ENCODE data around the gene HELB. TPM values are rescaled to one million over a fixed set of nuclear protein-coding genes. Genes with fewer than 3 reads are reported as not detected.

The HELB gene
- total and polyA plus RNA-seq, 10 of the 15 experiments (the other 5 are each of a cell fraction or from before 2014, with no cell fraction given): 0.58 to 10.0 (median 4.4) TPM

GRCh38 chr12:66252771-66253170 is 49.5 kb upstream of the HELB start:
- DNase-seq (ENCODE audit: low read depth, low spot score) (no peak), FAIRE-seq (no peak), ATAC-seq (no peak)
- H3K9ac ChIP-seq (ENCODE audit: control insufficient read depth, insufficient read depth, low read length): no peak overlapping the region
- POLR2A ChIA-PET: no interaction called here
- H4K20me1 ChIP-seq (ENCODE audit: control insufficient read depth, insufficient read depth): no peaks in the 10 kb centered on the region
- H3K4me1 ChIP-seq (ENCODE audit: control insufficient read depth, insufficient read depth, low read length): no peaks in the 10 kb centered on the region
- CTCF ChIA-PET: interaction anchor here (0.8 to 2.0 kb wide), 3 partner anchors 11 to 56 kb away, joined by 3 to 5 read pairs (median 3); no protein-coding TSS in a partner anchor
- H3K9me3 ChIP-seq (replicated peaks; ENCODE audit: control insufficient read depth, insufficient read depth, low read length): no peaks in the 10 kb centered on the region
- H3K27me3 ChIP-seq (replicated peaks in 1 of 2; ENCODE audit: control insufficient read depth in 2 of 2, insufficient read depth in 2 of 2, low read length in 1 of 2): no peaks in the 10 kb centered on the region
- in situ Hi-C loops (cut with MboI) (no loop called here), intact Hi-C loops (cut with micrococcal nuclease; ENCODE audit: unreplicated experiment) (no loop called here)
- no peak overlapping the region for H3K27ac ChIP-seq (ENCODE audit: control insufficient read depth, insufficient read depth)
- no peak overlapping the region for H2AFZ ChIP-seq (ENCODE audit: control insufficient read depth, low read depth, low read length)
- no peaks in the 10 kb centered on the region for H3K36me3 ChIP-seq (ENCODE audit: control insufficient read depth in 2 of 2, insufficient read depth in 2 of 2, low read length in 1 of 2)
- no TSS peak for BruUV-seq (replicated peaks)
- SMC1A ChIA-PET (ENCODE audit: uncharacterized antibody, unreplicated experiment): no interaction called here
- RAD21 ChIA-PET (ENCODE audit: unreplicated experiment): no interaction called here
- 24% methylated on average over 2 of the region's 2 CpGs for WGBS (ENCODE audit: insufficient coverage, insufficient replicate concordance, low lambda C conversion rate, missing lambda C conversion rate)
- H3K79me2 ChIP-seq (ENCODE audit: control insufficient read depth, insufficient read depth, low read length): no peaks in the 10 kb centered on the region
- H3K4me2 ChIP-seq (ENCODE audit: control insufficient read depth, insufficient read depth): no peak overlapping the region
- H3K4me3 ChIP-seq: no peak overlapping the region
- no peak for TF ChIP-seq E4F1 (IDR thresholded peaks at IDR 0.05; ENCODE audit: borderline replicate concordance, partially characterized antibody)
- TF ChIP-seq WRNIP1 (IDR thresholded peaks at IDR 0.05; ENCODE audit: borderline replicate concordance, low read depth, low read length): no peak
- no peak for TF ChIP-seq SKIL (IDR thresholded peaks at IDR 0.05; ENCODE audit: low read depth, poor library complexity, severe bottlenecking)
- no peak for TF ChIP-seq NFYA (IDR thresholded peaks at IDR 0.05; ENCODE audit: borderline replicate concordance, low read depth, low read length)
- TF ChIP-seq PBX3 (IDR thresholded peaks at IDR 0.05; ENCODE audit: insufficient replicate concordance, low read depth, low read length): no peak
- TF ChIP-seq SMARCA5 (IDR thresholded peaks at IDR 0.05): no peak
- TF ChIP-seq TBL1XR1 (IDR thresholded peaks at IDR 0.05; ENCODE audit: low read depth, low read length): no peak
- TF ChIP-seq TAF1 (IDR thresholded peaks at IDR 0.05; ENCODE audit: borderline replicate concordance, low read depth, low read length): no peak
- TF ChIP-seq POLR2A (IDR thresholded peaks at IDR 0.05; ENCODE audit: low read depth, low read length): no peak
- no peak for TF ChIP-seq ZNF592 (IDR thresholded peaks at IDR 0.05)
- TF ChIP-seq CBX5 (IDR thresholded peaks at IDR 0.05; ENCODE audit: low read depth): no peak
- TF ChIP-seq CHD2 (IDR thresholded peaks at IDR 0.05; ENCODE audit: borderline replicate concordance, low read depth, low read length): no peak
- no peak for TF ChIP-seq POLR2AphosphoS5 (IDR thresholded peaks at IDR 0.05; ENCODE audit: low read length)
- TF ChIP-seq USF1 (IDR thresholded peaks at IDR 0.05; ENCODE audit: borderline replicate concordance, extremely low read length, insufficient read depth, low read depth, low read length): no peak
